H54 (cell line): ENCODE results near the gene RBM4.

ENCODE experiments used
- DNase-seq: peaks from one replicate; pipeline ENCODE4 v3.0.0; 2011; ENCODE audit warnings: low spot score, mixed read lengths; ENCODE audit not compliant: insufficient read length
- FAIRE-seq: peaks from 3 replicates; lab custom pipeline; 2011; peaks lifted over from hg19 to GRCh38; lab: Jason Lieb, UNC
- POLR2A ChIP-seq: IDR thresholded peaks from 2 replicates; pipeline ENCODE4 v1.6.1; 2011; ENCODE audit warnings: low read depth, mild to moderate bottlenecking, low read length

Gene RBM4

DNA sequence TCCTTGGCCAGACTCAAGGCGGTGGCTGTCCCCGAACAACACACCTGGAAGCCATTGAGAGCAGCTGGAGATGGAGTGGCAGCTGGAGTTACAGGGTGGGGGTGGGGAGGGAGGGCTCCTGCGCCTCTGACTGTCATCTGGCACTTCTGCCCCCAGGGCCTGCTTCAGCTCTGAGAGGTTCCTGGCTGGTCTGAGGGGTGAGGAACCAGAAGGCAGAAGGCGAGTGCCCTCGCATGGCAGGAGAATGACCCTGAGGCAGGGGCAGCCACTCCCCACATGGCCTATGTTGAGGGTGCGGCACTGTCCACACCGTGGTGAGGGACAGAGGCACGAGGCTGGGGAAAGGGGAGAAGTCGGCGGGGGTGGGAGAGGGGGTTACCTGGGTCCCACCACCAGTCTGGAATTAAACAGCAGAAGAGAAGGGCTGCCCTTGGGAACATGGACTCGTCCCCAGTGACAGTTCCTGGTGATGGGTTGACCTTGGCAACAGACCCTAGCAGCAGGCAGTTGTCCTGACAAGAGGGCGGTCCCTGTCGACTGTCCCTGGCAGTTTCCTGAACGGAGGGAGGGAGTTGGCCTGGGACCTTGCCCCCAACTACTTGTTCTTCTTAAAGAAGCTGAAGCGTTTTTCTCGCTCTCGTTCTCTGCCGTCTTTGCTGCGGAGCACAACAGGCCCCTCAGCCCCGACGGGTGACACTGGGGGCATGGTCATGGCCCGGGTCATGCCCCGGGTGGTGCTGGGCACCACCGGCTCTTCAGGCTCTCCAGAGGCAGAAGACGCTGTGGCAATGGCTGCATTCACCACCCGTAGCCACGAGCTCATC is 47.0 kb downstream of the RBM4 start:
- DNase-seq (no peak), FAIRE-seq (no peak)
- TF ChIP-seq POLR2A: no peak

GRCh38 chr11:66686100-66686785 is 47.7 kb downstream of the RBM4 start:
- TF ChIP-seq POLR2A: no peak
- DNase-seq: no peak
- FAIRE-seq: no peak

DNA sequence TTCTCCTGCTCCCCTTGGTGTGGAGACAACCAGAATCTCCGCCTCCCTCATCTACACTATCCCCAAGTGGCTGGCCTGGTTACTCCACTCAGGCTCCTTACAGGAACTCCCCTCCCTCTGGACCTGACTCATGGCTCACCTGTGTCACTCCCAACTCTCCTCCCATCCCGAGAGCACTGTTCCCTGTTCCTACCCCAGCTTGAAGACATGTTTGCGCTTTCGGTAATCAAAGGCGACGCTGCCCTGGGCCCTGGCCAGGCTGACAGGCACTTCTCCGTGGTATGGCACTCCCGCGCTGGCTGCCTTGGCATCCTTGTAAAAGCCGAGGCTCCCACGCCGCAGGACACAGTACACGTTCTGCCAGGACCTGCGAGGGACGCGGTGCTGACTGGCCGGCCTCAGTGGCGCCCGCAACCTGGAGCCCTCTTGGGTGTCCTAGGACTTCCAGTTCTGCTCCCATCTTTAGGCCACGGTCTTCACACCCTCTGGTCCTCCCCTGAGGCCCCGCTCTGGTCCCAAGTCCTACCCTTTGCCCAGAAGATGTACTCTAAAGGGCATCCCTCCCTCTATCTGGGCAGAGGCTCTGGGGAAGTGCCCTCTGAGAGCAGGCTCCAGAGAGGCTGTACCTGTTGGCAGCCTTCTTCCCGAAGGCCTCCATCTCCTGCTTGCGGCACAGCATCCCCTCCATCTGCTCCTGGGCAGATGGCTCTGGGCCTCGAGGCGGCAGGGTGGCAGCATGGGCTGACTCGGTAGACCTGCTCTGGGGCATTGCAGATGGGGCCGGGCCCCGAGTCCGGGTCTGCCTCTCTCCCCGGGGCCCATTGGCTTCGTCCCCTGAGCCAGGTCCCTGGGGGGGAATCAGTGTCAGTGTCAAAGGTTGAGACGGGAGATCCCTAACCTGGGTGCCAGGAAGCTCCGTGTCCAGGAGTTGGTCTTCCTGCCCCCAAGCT is 48.6 kb downstream of the RBM4 start:
- FAIRE-seq: no peak

GRCh38 chr11:66687831-66688281 is 49.4 kb downstream of the RBM4 start:
- FAIRE-seq: no peak
- no peak for TF ChIP-seq POLR2A
- DNase-seq: no peak

More for the DNA sequence above, 48.6 kb downstream of the RBM4 start:
- DNase-seq: no peak
- TF ChIP-seq POLR2A: no peak

- no peak for FAIRE-seq
- no peak for TF ChIP-seq POLR2A
- no peak for DNase-seq
Measured at GRCh38 chr11:66688561-66689534, 50.3 kb downstream of the RBM4 start.

DNA sequence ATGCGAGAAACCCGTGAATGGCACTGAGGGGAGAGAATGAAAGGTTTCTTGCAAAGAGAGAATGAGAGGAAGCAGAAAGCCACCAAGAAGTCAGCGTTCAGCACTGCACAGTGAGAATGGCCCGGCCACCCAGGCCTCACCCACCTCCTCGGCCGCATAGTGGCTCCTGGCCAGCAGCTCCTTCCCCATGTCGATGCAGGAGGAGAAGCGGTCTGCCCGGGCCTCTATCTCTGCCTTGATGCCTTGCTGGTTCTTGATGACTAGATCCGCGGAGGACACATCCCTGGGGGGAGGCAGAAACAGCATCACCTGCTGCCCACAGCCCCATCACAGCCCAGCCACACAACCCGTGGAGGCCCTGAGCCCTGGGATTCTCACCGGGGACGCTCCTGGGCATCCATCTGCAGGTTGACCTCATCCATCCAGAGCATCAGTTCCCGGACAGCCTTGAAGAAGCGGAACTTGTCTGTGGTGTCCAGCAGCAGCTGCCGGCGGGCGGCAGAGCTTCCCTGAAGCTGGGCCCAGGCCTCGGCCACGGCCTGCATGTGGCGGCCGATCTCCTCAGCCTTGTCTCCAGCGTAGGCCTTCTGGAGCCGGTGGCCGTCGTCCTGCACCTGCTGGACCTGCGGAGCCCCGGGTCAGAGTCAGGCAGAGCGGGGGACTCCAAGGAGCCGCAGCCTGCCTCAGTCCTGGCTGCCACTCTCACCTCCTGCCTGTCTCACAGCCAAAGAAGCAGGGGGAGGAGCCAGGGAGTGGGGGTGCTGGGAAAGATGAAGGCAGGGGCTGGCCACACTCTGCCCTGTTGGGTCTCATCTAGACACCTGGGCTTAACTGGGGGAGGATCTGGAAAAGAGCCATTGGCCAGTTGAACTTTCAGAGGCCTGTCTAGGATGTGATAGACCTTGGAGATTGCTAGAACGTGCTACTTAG is 51.4 kb downstream of the RBM4 start:
- FAIRE-seq: no peak
- no peak for DNase-seq
- no peak for TF ChIP-seq POLR2A

GRCh38 chr11:66691311-66691980 is 52.9 kb downstream of the RBM4 start:
- FAIRE-seq: no peak
- no peak for TF ChIP-seq POLR2A
- DNase-seq: no peak

DNA sequence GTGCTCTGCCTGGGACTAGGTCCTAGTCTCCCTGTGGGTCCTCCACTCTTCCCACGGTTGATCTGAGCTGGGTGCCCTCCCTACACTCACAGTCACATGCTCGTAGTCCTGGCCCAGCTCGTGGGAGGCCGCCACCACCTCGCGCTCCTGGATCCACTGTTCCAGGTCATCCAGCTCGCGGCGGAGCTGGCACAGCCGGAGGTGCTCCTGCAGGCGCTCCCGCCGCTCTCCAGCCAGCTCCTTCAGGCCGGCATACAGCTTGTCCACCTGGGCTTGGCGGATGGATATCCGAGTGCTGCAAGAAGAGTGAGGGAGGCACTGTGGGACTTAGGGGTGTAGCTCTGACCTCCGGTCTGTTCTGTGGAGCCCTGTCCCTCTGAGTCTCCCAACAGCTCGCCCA is 53.9 kb downstream of the RBM4 start:
- DNase-seq (no peak), FAIRE-seq (no peak)
- no peak for TF ChIP-seq POLR2A

- FAIRE-seq (no peak), DNase-seq (no peak)
- no peak for TF ChIP-seq POLR2A
Measured at GRCh38 chr11:66692871-66693331, 54.4 kb downstream of the RBM4 start.

GRCh38 chr11:66693356-66694055 is 55.0 kb downstream of the RBM4 start:
- FAIRE-seq (no peak), DNase-seq (no peak)
- no peak for TF ChIP-seq POLR2A
